Psoas muscle (tissue), 8 donors: ENCODE data around the gene CSF3R. TPM values are rescaled to one million over a fixed set of nuclear protein-coding genes. Genes with fewer than 3 reads are reported as not detected.
A peak's percentile ranks its signal among the peaks of the same experiment; 100 is the strongest.

Experiments
- ATAC-seq, 4 donors: fragments of 200-7000 bp; cut with Tn5 transposase; one replicate each; pipeline ENCODE4 v1.9.1; 2020; ENCODE audit warnings: moderate library complexity in 3 of 4, mild to moderate bottlenecking in 2 of 4
- DNase-seq, 2 donors: peaks; one replicate each; pipeline ENCODE4 v3.0.0-alpha.2; 2020
- H3K27ac ChIP-seq: fragments of 200-600 bp; one replicate; pipeline ENCODE4 v1.8.0; 2022
- H3K27me3 ChIP-seq, 3 donors: fragments of 200-600 bp in 1 of 3; one replicate each; pipeline versions ENCODE4 v1.6.1 to v1.8.0; 2013 to 2022; ENCODE audit warnings: low read length in 2 of 3, mild to moderate bottlenecking in 2 of 3, moderate library complexity in 1 of 3; ENCODE audit not compliant: insufficient read depth in 3 of 3
- H3K36me3 ChIP-seq, 2 donors: fragments of 200-600 bp in 1 of 2; one replicate each; pipeline versions ENCODE4 v1.6.1 to v1.8.0; 2013 to 2022; ENCODE audit warnings: low read depth in 1 of 2, mild to moderate bottlenecking in 1 of 2, moderate library complexity in 1 of 2; ENCODE audit not compliant: insufficient read depth in 1 of 2
- H3K4me1 ChIP-seq: fragments of 200-600 bp; one replicate; pipeline ENCODE4 v1.8.0; 2022
- H3K4me3 ChIP-seq: fragments of 200-600 bp; one replicate; pipeline ENCODE4 v1.8.0; 2022; ENCODE audit warnings: mild to moderate bottlenecking
- H3K9me3 ChIP-seq: fragments of 200-600 bp; one replicate; pipeline ENCODE4 v1.8.0; 2022
- WGBS, 3 donors: extraction: QIAGEN DNeasy Blood & Tissue Kit; methylation state at CpG; one replicate each; pipeline versions ENCODE4 v1.1.6 to v1.1.7; 2013; 5-methylcytosine and 5-hydroxymethylcytosine counted together
- intact Hi-C, 2 donors: fragments of 100-400 bp; cut with DNase I; formaldehyde crosslinking; loops; one replicate each; pipeline versions ENCODE4 v1.11.0 to v1.14.2; 2022
- polyA plus RNA-seq, 3 donors: library from polyadenylated mRNA; stranded (reverse); fragments of 200-250 nt; gene quantifications; one replicate each; pipeline ENCODE4 v1.2.3, GENCODE V29; 2013
- total RNA-seq, 4 donors: library from RNA; stranded (reverse); fragmentation: NEBNext Ultra II Directional in 2 of 4; extraction: Animal tissue kit (Norgen Biotek cat#: 25700) in 2 of 4; gene quantifications; one replicate each; pipeline versions ENCODE4 v1.2.1 to v1.2.4, GENCODE V29; 2021 to 2023
- TF ChIP-seq, protein P1 (sequence below): fragments of 200-600 bp; IDR thresholded peaks from one replicate; pipeline ENCODE4 v1.8.0; 2022; ENCODE audit warnings: antibody characterized with exemption
- donor health status: healthy with polysubstance abuse.
- donor health status: DM: no; HTN: no; CAD: no; lungs with moderate emphysema.
- donor health status: Bipolar disorder and iron deficiency.
- donor health status: healthy.
- donor health status: DM: yes; HTN: yes; CAD: no.
- donor health status: DM: no; HTN: no; CAD: no.
- donor health status: DM: no; HTN: no; CAD: no.
- donor health status: DM: yes; HTN: yes; CAD: no.

The CSF3R gene
- total and polyA plus RNA-seq, 7 donors = 0.52 to 6.5 (median 1.9) TPM

DNA sequence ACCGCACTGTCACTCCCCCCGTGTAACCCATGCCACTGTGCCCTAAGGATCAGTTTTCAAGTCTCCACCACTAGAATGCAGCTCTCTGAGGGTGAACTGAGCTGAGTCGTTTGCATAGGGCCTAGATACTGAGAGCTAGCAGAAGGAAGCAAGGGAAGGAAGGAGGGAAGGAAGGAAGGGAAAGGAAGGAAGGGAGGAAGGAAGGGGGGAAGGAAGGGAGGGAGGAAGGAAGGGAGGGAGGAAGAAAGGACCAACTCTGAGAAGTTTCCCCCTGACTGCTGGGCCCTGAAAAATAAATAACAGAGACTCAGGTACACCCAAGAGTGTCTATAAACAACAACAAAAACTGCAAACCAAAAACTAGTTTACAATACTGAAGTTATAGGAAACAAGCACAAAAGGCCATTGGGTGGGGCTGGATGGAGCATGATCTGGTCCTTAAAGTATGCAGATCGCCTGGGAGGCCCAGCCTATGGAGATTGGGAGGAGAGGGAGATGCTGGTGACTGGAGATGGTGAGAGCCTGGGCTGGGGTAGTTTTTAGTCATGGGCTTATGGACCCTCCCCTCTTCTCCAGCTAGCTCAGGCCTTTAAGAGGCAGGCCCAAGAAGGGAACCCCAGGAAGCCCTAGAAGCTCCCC lies 16.9 kb downstream of the CSF3R start:
- no peaks in the 10 kb centered on the region for H3K27me3 ChIP-seq
- 59 to 61% (median 60%) methylated on average over 4 of the region's 4 CpGs for WGBS, 3 donors
- no peaks in the 10 kb centered on the region for H3K9me3 ChIP-seq
- H3K27ac ChIP-seq = no peak overlapping the region
- peaks cover 9 to 17% of the 10 kb centered on the region in 2 donors for H3K36me3 ChIP-seq
- DNase-seq = no peak
- ATAC-seq = no peak
- no peak overlapping the region for H3K4me3 ChIP-seq
- H3K4me1 ChIP-seq = peaks cover 9% of the 10 kb centered on the region
- TF ChIP-seq, protein P1, sequence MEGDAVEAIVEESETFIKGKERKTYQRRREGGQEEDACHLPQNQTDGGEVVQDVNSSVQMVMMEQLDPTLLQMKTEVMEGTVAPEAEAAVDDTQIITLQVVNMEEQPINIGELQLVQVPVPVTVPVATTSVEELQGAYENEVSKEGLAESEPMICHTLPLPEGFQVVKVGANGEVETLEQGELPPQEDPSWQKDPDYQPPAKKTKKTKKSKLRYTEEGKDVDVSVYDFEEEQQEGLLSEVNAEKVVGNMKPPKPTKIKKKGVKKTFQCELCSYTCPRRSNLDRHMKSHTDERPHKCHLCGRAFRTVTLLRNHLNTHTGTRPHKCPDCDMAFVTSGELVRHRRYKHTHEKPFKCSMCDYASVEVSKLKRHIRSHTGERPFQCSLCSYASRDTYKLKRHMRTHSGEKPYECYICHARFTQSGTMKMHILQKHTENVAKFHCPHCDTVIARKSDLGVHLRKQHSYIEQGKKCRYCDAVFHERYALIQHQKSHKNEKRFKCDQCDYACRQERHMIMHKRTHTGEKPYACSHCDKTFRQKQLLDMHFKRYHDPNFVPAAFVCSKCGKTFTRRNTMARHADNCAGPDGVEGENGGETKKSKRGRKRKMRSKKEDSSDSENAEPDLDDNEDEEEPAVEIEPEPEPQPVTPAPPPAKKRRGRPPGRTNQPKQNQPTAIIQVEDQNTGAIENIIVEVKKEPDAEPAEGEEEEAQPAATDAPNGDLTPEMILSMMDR = no peak
- intact Hi-C loops = no loop called here

DNA sequence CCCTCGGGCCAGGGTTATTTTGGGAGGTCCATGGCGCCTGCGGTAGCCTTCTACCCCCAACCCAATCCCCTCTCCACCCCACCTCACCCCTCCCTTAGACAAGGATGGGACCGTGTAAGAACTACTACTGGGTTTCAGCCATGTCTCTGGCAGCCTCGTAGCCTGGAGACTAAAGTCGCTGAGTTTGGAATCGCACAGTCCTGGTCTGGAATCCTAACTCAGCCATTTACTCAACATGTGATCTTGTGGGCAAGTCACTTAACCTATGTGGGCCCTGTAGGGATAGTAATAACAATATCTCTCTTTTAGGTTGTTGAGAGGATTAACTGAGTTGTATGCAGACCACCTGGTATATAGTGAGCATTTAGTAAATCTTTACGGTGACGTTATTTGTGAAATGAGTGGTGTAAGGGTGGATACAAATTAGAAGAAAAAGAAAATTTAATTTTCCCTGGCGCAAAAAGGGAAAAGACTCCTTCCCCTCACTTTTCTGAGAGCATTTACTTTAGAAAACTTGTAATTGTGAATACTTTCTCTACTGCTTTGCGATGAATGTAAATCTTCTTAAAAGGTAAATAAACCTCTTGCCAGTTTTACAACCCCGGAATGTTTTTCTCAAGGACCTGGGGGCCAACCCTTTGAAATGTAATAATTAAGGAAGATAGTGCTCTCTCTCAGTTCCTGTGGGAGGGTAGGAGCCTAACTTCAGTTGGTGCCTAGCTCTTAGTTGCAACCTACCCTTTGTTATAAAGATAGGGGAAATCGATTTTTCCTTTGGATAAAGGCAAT lies 17.9 kb downstream of the CSF3R start:
- Histone ChIP-seq H3K4me3 (peak overlapping the region; percentile 95), H3K4me1 (peaks cover 9% of the 10 kb centered on the region), H3K27me3 (no peaks in the 10 kb centered on the region), H3K27ac (peak overlapping the region; percentile 96), H3K36me3 (peaks cover 11 to 27% of the 10 kb centered on the region in 2 donors), H3K9me3 (no peaks in the 10 kb centered on the region)
- WGBS, 3 donors = 36 to 37% (median 36%) methylated on average over 13 of the region's 13 CpGs
- ATAC-seq (peak; percentile 43 to 75 (median 68)), DNase-seq (no peak)
- TF ChIP-seq, protein P1 = no peak
- intact Hi-C loops = no loop called here

DNA sequence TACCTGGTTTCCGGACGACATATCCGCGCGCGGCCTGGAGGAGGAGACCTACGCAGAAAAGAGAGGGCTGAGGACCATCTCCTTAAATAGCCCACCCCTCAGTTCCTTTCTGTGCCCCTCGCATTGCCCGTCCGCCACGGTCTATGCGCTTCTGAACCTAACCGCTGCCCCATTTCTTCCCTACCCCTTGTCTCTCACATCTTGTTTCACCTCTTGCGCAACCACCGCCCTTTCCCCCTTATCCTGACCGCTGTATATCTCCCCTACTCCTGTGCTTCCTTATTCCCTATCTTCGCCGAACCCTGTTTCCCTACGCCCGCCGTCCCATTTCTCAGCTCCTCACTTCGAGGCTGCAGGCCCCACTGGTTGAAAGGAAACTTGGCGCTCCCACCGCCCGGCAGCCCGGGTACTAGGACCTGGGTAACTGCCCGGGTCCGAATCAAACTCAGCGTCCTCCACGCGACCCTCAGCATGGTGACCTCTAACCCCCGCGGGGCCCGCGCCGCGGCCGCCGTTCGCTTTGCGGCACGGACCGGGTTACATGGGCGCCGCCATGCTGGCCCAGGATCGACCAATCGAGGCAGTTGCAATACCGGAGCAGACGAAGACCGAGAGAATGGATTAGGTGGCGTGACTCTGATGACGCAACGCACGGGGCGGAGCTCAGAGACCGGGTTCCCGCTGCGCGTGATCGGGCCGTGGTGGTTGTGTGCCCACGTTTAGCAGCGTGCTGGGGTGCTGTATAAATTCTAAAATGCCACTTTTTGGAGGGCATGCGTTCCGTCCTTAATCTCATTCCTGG lies 18.7 kb downstream of the CSF3R start, which contains the start of gene MRPS15:
Gene MRPS15, minus strand, starts transcription at position 582 of the 802 bp plus-strand sequence. Its CDS starts 109 bp downstream, at position 473.
- peak within 1 kb of the TSS; percentile 96 for H3K27ac ChIP-seq
- WGBS, 3 donors = 0 to 1% (median 1%) methylated on average over 65 of the region's 65 CpGs
- intact Hi-C loops = no loop called here
- DNase-seq (peak; percentile 97 to 98), ATAC-seq (peak; percentile 96 to 99 (median 98))
- no peaks in the 10 kb centered on the region for H3K27me3 ChIP-seq
- TF ChIP-seq, protein P1 = no peak
- no peaks in the 10 kb centered on the region for H3K9me3 ChIP-seq
- peaks cover 11 to 35% of the 10 kb centered on the region in 2 donors for H3K36me3 ChIP-seq
- peaks cover 9% of the 10 kb centered on the region for H3K4me1 ChIP-seq
- H3K4me3 ChIP-seq = peak within 1 kb of the TSS; percentile 95

DNA sequence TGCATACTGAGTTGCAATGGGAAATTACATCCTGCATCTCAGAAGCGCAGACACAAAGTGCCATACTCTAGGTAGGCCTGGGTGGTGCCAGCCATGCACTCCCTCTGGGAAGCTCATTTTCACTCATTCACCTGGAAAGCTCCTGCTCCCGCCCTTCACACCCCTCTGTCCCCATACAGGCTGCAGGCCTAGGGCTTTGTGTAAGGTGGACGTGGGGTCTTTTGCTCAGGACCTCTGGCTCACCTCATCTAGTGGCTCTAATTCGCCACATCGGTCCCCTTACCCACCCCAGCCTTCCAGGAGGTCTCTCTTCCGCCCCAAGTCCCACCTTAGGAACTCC lies 19.3 kb downstream of the CSF3R start:
- intact Hi-C loops = no loop called here
- H3K27ac ChIP-seq = peak overlapping the region; percentile 96
- H3K9me3 ChIP-seq = no peaks in the 10 kb centered on the region
- H3K27me3 ChIP-seq = no peaks in the 10 kb centered on the region
- ATAC-seq (peak in 1 of 4 donors; percentile 3), DNase-seq (no peak)
- H3K36me3 ChIP-seq = peaks cover 11 to 40% of the 10 kb centered on the region in 2 donors
- H3K4me1 ChIP-seq = peaks cover 9% of the 10 kb centered on the region
- TF ChIP-seq, protein P1 = no peak
- peak overlapping the region; percentile 95 for H3K4me3 ChIP-seq
- WGBS, 3 donors = 11 to 16% (median 14%) methylated on average over 6 of the region's 6 CpGs
